ENCODE data around the gene MUCL3. TPM values are rescaled to one million over a fixed set of nuclear protein-coding genes. Genes with fewer than 3 reads are reported as not detected.
A peak's percentile ranks its signal among the peaks of the same experiment; 100 is the strongest.

MUCL3 gene
- total RNA-seq, 1 experiment from 2014 or later = 0.15 TPM

GRCh38 chr6:30914076-30914853 lies 26.5 kb upstream of the MUCL3 start, which contains the start of gene VARS2:
Gene VARS2 (plus strand): TSS chr6:30914238. CDS start chr6:30914837, 599 bp downstream.
- Mint-ChIP-seq H3K36me3 (peaks cover 49% of the 10 kb centered on the region), H3K4me3 (peak within 1 kb of the TSS; percentile 90), H3K4me1 (peaks cover 22% of the 10 kb centered on the region), H3K27ac (peak within 1 kb of the TSS; percentile 90), H3K9me3 (no peaks in the 10 kb centered on the region), H3K27me3 (ENCODE audit: low read depth) (no peaks in the 10 kb centered on the region)
- DNase-seq (ENCODE audit: low spot score) (peak; percentile 83), ATAC-seq (peak; percentile 85)
- ChIA-PET POLR2A (interaction anchor here (0.6 to 2.2 kb wide), 8 partner anchors 13 to 258 kb away, joined by 3 to 12 read pairs (median 4); no protein-coding TSS in a partner anchor), CTCF (interaction anchor here (0.6 to 6.4 kb wide), 43 partner anchors 10 to 503 kb away, joined by 3 to 124 read pairs (median 4); partner anchors contain the start of genes DDR1, DHX16, MUCL3 and PSORS1C1)
- peak; percentile 41; the same call in 1 of the 2 replicates for TF ChIP-seq ZBTB43 (CRISPR knock-in tag; IDR thresholded peaks at IDR 0.05)
- peak; percentile 17; the same call in 1 of the 2 replicates for TF ChIP-seq CREM (CRISPR knock-in tag; IDR thresholded peaks at IDR 0.05)
- peak; percentile 80; the same call in 1 of the 2 replicates for TF ChIP-seq FOXP4 (CRISPR knock-in tag; IDR thresholded peaks at IDR 0.05)
- TF ChIP-seq NFATC4 (CRISPR knock-in tag; IDR thresholded peaks at IDR 0.05) = peak; percentile 37; the same call in 1 of the 2 replicates
- no peak for TF ChIP-seq ZSCAN18 (CRISPR knock-in tag; IDR thresholded peaks at IDR 0.05)
- peak; percentile 33; the same call in 1 of the 2 replicates for TF ChIP-seq ZMAT4 (CRISPR knock-in tag; IDR thresholded peaks at IDR 0.05)
- TF ChIP-seq STAT6 (CRISPR knock-in tag; conservative IDR thresholded peaks at IDR 0.05; ENCODE audit: low read depth) = no peak
- TF ChIP-seq ARID4B (CRISPR knock-in tag; IDR thresholded peaks at IDR 0.05; ENCODE audit: borderline replicate concordance) = 0 out of 2 replicates have a peak, but pooled peaks have one; percentile 78
- TF ChIP-seq ZNF423 (CRISPR knock-in tag; IDR thresholded peaks at IDR 0.05) = peak; percentile 99
- no peak for TF ChIP-seq EMX1 (CRISPR knock-in tag; IDR thresholded peaks at IDR 0.05)
- TF ChIP-seq E2F1 (CRISPR knock-in tag; IDR thresholded peaks at IDR 0.05) = 0 out of 2 replicates have a peak, but pooled peaks have one; percentile 64
- TF ChIP-seq MAX (CRISPR knock-in tag; IDR thresholded peaks at IDR 0.05) = peak; percentile 75; the same call in 1 of the 2 replicates
- peak; percentile 52; the same call in 1 of the 2 replicates for TF ChIP-seq PRRX2 (CRISPR knock-in tag; IDR thresholded peaks at IDR 0.05)
- no peak for TF ChIP-seq KAT7 (CRISPR knock-in tag; IDR thresholded peaks at IDR 0.05; ENCODE audit: borderline replicate concordance)
- no peak for TF ChIP-seq ZNF671 (CRISPR knock-in tag; IDR thresholded peaks at IDR 0.05)
- TF ChIP-seq AFF4 (CRISPR knock-in tag; IDR thresholded peaks at IDR 0.05; ENCODE audit: borderline replicate concordance) = no peak
